ENCODE data around the gene TMEM61. TPM values are rescaled to one million over a fixed set of nuclear protein-coding genes. Genes with fewer than 3 reads are reported as not detected.

Gene TMEM61
- total RNA-seq, 1 donor from 2014 or later: not detected

GRCh38 chr1:55007625-55008024 is 27.2 kb downstream of the TMEM61 start:
- Mint-ChIP-seq H3K27ac (no peak overlapping the region), H3K4me1 (no peaks in the 10 kb centered on the region), H3K9me3 (no peaks in the 10 kb centered on the region), H3K27me3 (no peaks in the 10 kb centered on the region), H3K36me3 (ENCODE audit: low read depth) (no peaks in the 10 kb centered on the region), H3K4me3 (no peak overlapping the region)
- ChIA-PET CTCF (no interaction called here), POLR2A (no interaction called here)
- ATAC-seq (ENCODE audit: low read depth): no peak
- TF ChIP-seq CTCF (IDR thresholded peaks at IDR 0.05): no peak
- DNase-seq: no peak
- intact Hi-C loops (cut with micrococcal nuclease): no loop called here

- Mint-ChIP-seq H3K36me3 (ENCODE audit: low read depth) (no peaks in the 10 kb centered on the region), H3K4me1 (no peaks in the 10 kb centered on the region), H3K4me3 (no peak overlapping the region), H3K27ac (no peak overlapping the region), H3K9me3 (no peaks in the 10 kb centered on the region), H3K27me3 (peaks cover 9% of the 10 kb centered on the region)
- ATAC-seq (ENCODE audit: low read depth): no peak
- POLR2A ChIA-PET: no interaction called here
- CTCF ChIA-PET: no interaction called here
- intact Hi-C loops (cut with micrococcal nuclease): no loop called here
- DNase-seq: no peak
- no peak for TF ChIP-seq CTCF (IDR thresholded peaks at IDR 0.05)
Observed at GRCh38 chr1:55010194-55010886, 29.9 kb downstream of the TMEM61 start.

- Mint-ChIP-seq H3K36me3 (ENCODE audit: low read depth) (no peaks in the 10 kb centered on the region), H3K27ac (no peak overlapping the region), H3K27me3 (peaks cover 9% of the 10 kb centered on the region), H3K9me3 (no peaks in the 10 kb centered on the region), H3K4me1 (no peaks in the 10 kb centered on the region), H3K4me3 (no peak overlapping the region)
- intact Hi-C loops (cut with micrococcal nuclease): no loop called here
- DNase-seq: no peak
- no peak for TF ChIP-seq CTCF (IDR thresholded peaks at IDR 0.05)
- ChIA-PET POLR2A (no interaction called here), CTCF (no interaction called here)
- ATAC-seq (ENCODE audit: low read depth): no peak
Observed at GRCh38 chr1:55010887-55011217, 30.4 kb downstream of the TMEM61 start.

GRCh38 chr1:55012661-55013060 is 32.2 kb downstream of the TMEM61 start:
- TF ChIP-seq CTCF (IDR thresholded peaks at IDR 0.05): no peak
- Mint-ChIP-seq H3K4me3 (no peak overlapping the region), H3K27ac (no peak overlapping the region), H3K4me1 (no peaks in the 10 kb centered on the region), H3K9me3 (no peaks in the 10 kb centered on the region), H3K27me3 (peaks cover 13% of the 10 kb centered on the region), H3K36me3 (ENCODE audit: low read depth) (no peaks in the 10 kb centered on the region)
- DNase-seq: no peak
- ATAC-seq (ENCODE audit: low read depth): no peak
- CTCF ChIA-PET: no interaction called here
- intact Hi-C loops (cut with micrococcal nuclease): no loop called here
- POLR2A ChIA-PET: no interaction called here

- Mint-ChIP-seq H3K4me3 (no peak overlapping the region), H3K36me3 (ENCODE audit: low read depth) (no peaks in the 10 kb centered on the region), H3K4me1 (no peaks in the 10 kb centered on the region), H3K27ac (no peak overlapping the region), H3K9me3 (no peaks in the 10 kb centered on the region), H3K27me3 (peaks cover 14% of the 10 kb centered on the region)
- ChIA-PET CTCF (interaction anchor here (1.4 kb wide), 1 partner anchor 13 kb away, joined by 3 read pairs; no protein-coding TSS in a partner anchor), POLR2A (no interaction called here)
- DNase-seq (no peak), ATAC-seq (ENCODE audit: low read depth) (no peak)
- intact Hi-C loops (cut with micrococcal nuclease): no loop called here
- no peak for TF ChIP-seq CTCF (IDR thresholded peaks at IDR 0.05)
Observed at GRCh38 chr1:55015123-55015522, 34.7 kb downstream of the TMEM61 start.
